ENCODE measurements around the gene HNRNPF.
A peak's percentile ranks its signal among the peaks of the same experiment; 100 is the strongest.

Gene HNRNPF

GRCh38 chr10:43409385-43410109 is 561 bp upstream of the HNRNPF start:
- TF ChIP-seq CTCF (conservative IDR thresholded peaks at IDR 0.05; ENCODE audit: control insufficient read depth, insufficient read depth, low read depth, low read length): no peak
- H3K4me3 ChIP-seq (ENCODE audit: control insufficient read depth, low read depth, low read length): peak overlapping the region; percentile 67
- peak; percentile 29 for DNase-seq (ENCODE audit: low read depth)

- no peak for TF ChIP-seq CTCF (conservative IDR thresholded peaks at IDR 0.05; ENCODE audit: control insufficient read depth, insufficient read depth, low read depth, low read length)
- H3K4me3 ChIP-seq (ENCODE audit: control insufficient read depth, low read depth, low read length): peak overlapping the region; percentile 85
- DNase-seq (ENCODE audit: low read depth): no peak
These were observed 666 bp downstream of the HNRNPF start for GRCh38 chr10:43408331-43408709.

GRCh38 chr10:43407576-43408330 is 1.2 kb downstream of the HNRNPF start:
- TF ChIP-seq CTCF (conservative IDR thresholded peaks at IDR 0.05; ENCODE audit: control insufficient read depth, insufficient read depth, low read depth, low read length): peak; percentile 40
- peak overlapping the region; percentile 85 for H3K4me3 ChIP-seq (ENCODE audit: control insufficient read depth, low read depth, low read length)
- peak; percentile 90 for DNase-seq (ENCODE audit: low read depth)

- peak overlapping the region; percentile 85 for H3K4me3 ChIP-seq (ENCODE audit: control insufficient read depth, low read depth, low read length)
- no peak for DNase-seq (ENCODE audit: low read depth)
- TF ChIP-seq CTCF (conservative IDR thresholded peaks at IDR 0.05; ENCODE audit: control insufficient read depth, insufficient read depth, low read depth, low read length): no peak
These were observed 1.8 kb downstream of the HNRNPF start for GRCh38 chr10:43407148-43407575.

- DNase-seq (ENCODE audit: low read depth): no peak
- peak overlapping the region; percentile 21 for H3K4me3 ChIP-seq (ENCODE audit: control insufficient read depth, low read depth, low read length)
- no peak for TF ChIP-seq CTCF (conservative IDR thresholded peaks at IDR 0.05; ENCODE audit: control insufficient read depth, insufficient read depth, low read depth, low read length)
These were observed 4.3 kb downstream of the HNRNPF start for GRCh38 chr10:43404704-43405084.

- no peak for TF ChIP-seq CTCF (conservative IDR thresholded peaks at IDR 0.05; ENCODE audit: control insufficient read depth, insufficient read depth, low read depth, low read length)
- DNase-seq (ENCODE audit: low read depth): no peak
- H3K4me3 ChIP-seq (ENCODE audit: control insufficient read depth, low read depth, low read length): no peak overlapping the region
These were observed 4.9 kb downstream of the HNRNPF start for GRCh38 chr10:43403911-43404703.
